K562 (cell line): ENCODE data around the gene SLC37A3. TPM values are rescaled to one million over a fixed set of nuclear protein-coding genes. Genes with fewer than 3 reads are reported as not detected.
A peak's percentile ranks its signal among the peaks of the same experiment; 100 is the strongest.

ENCODE experiments used
- AFF4 ChIP-seq: sonication (generic); formaldehyde crosslinking; IDR thresholded peaks from 2 replicates; pipeline ENCODE4 v1.8.0; 2023; ENCODE audit warnings: mild to moderate bottlenecking, missing genetic modification reagents
- BRF2 ChIP-seq: IDR thresholded peaks from 3 replicates; pipeline ENCODE4 v1.6.1; 2011; ENCODE audit warnings: borderline replicate concordance, mild to moderate bottlenecking; ENCODE audit not compliant: insufficient read length, insufficient read depth
- CREB1 ChIP-seq, 2 experiments: sonication (generic) in 1 of 2; formaldehyde crosslinking in 1 of 2; IDR thresholded peaks; 2 replicates each; pipeline versions ENCODE4 v1.6.1 to v1.8.0; 2012 to 2022; ENCODE audit warnings: inconsistent platforms in 1 of 2, mild to moderate bottlenecking in 1 of 2, missing genetic modification reagents in 1 of 2, moderate library complexity in 1 of 2
- ELK3 ChIP-seq: fragments of 450-650 bp; formaldehyde crosslinking; IDR thresholded peaks from 2 replicates; pipeline ENCODE4 v1.4.0; 2020; ENCODE audit warnings: mild to moderate bottlenecking
- GMEB1 ChIP-seq: fragments of 250-450 bp; sonication (Bioruptor Pico); IDR thresholded peaks from 2 replicates; pipeline ENCODE4 v1.4.0; 2020; ENCODE audit warnings: mild to moderate bottlenecking
- HNRNPUL1 ChIP-seq: fragments of 200-400 bp; formaldehyde crosslinking; IDR thresholded peaks from 2 replicates; pipeline ENCODE4 v1.6.1; 2017; ENCODE audit warnings: low read length
- KLF10 ChIP-seq: fragments of 250-450 bp; sonication (Bioruptor Pico); IDR thresholded peaks from 2 replicates; pipeline ENCODE4 v1.6.1; 2021; ENCODE audit warnings: matching md5 sums
- LCOR ChIP-seq: sonication (generic); formaldehyde crosslinking; IDR thresholded peaks from 2 replicates; pipeline ENCODE4 v1.8.0; 2022; ENCODE audit warnings: mild to moderate bottlenecking, missing genetic modification reagents
- NUFIP1 ChIP-seq: fragments of 450-650 bp; IDR thresholded peaks from 2 replicates; pipeline ENCODE4 v1.6.1; 2018; ENCODE audit not compliant: partially characterized antibody
- RBM14 ChIP-seq: fragments of 200-400 bp; formaldehyde crosslinking; IDR thresholded peaks from 2 replicates; pipeline ENCODE4 v1.6.1; 2018; ENCODE audit warnings: low read depth, mild to moderate bottlenecking, low read length, moderate library complexity, borderline replicate concordance; ENCODE audit not compliant: insufficient read depth
- RFX1 ChIP-seq: fragments of 450-650 bp; IDR thresholded peaks from 2 replicates; pipeline ENCODE4 v1.6.1; 2016; ENCODE audit warnings: mild to moderate bottlenecking, moderate library complexity
- TEAD4 ChIP-seq, 2 experiments: sonication (generic) in 1 of 2; formaldehyde crosslinking in 1 of 2; IDR thresholded peaks; 2 replicates each; pipeline versions ENCODE4 v1.6.1 to v1.8.0; 2012 to 2022; ENCODE audit warnings: borderline replicate concordance in 1 of 2, inconsistent platforms in 1 of 2, low read length in 1 of 2, mild to moderate bottlenecking in 1 of 2, missing genetic modification reagents in 1 of 2
- THRB ChIP-seq: fragments of 450-650 bp; formaldehyde crosslinking; conservative IDR thresholded peaks from 2 replicates; pipeline ENCODE4 v1.4.0; 2022; ENCODE audit warnings: mild to moderate bottlenecking, missing genetic modification characterization
- ZNF263 ChIP-seq: sonication (generic); formaldehyde crosslinking; IDR thresholded peaks from 2 replicates; pipeline ENCODE4 v1.8.0; 2022; ENCODE audit warnings: mild to moderate bottlenecking, missing genetic modification reagents, borderline replicate concordance
- ZNF395 ChIP-seq: fragments of 200-800 bp; sonication (Bioruptor generic); IDR thresholded peaks from 2 replicates; pipeline ENCODE4 v1.6.1; 2017; ENCODE audit warnings: missing genetic modification characterization, missing compliant biosample characterization
- ZNF780A ChIP-seq: fragments of 250-450 bp; sonication (Bioruptor Pico); IDR thresholded peaks from 2 replicates; pipeline ENCODE4 v1.5.0; 2021; ENCODE audit warnings: mild to moderate bottlenecking
- ZZZ3 ChIP-seq: fragments of 450-650 bp; IDR thresholded peaks from 2 replicates; pipeline ENCODE4 v1.6.1; 2016; ENCODE audit warnings: antibody characterized with exemption, mild to moderate bottlenecking, moderate library complexity
- polyA plus RNA-seq, 8 experiments: library from polyadenylated mRNA; depleted of rRNA in 4 of 8; stranded (reverse) in 5 of 8; unstranded in 3 of 8; fragments of >200 nt; fragmentation: Nextera tagmentation in 2 of 8; fragmentation: Illumina TruSeq in 1 of 8; extraction: Ambion mirVana in 2 of 8; extraction: Trizol in 1 of 8; gene quantifications; 2 replicates each; pipeline versions ENCODE4 v1.2.1 to v1.2.3, GENCODE V29; 2011 to 2014; ENCODE audit warnings: inconsistent platforms in 1 of 8, missing spikeins in 1 of 8
- total RNA-seq, 7 experiments: library from RNA; depleted of rRNA in 6 of 7; stranded (reverse); fragments of >200 nt in 6 of 7; fragmentation: Illumina TruSeq in 2 of 7; extraction: Trizol in 2 of 7; gene quantifications; 2 replicates each; pipeline versions ENCODE4 v1.2.1 to v1.2.3, GENCODE V29; 2011 to 2021; ENCODE audit warnings: low replicate concordance in 1 of 7

Gene SLC37A3
- total and polyA plus RNA-seq, 9 of the 15 experiments (the other 6 are each of a cell fraction or from before 2014, with no cell fraction given): 11.7 to 59.1 (median 26.8) TPM

- TF ChIP-seq ELK3 (no peak), NUFIP1 (no peak), AFF4 (CRISPR knock-in tag) (no peak), CREB1 (IDR thresholded peaks at IDR 0.05) (peak; percentile 43; the same call in 1 of the 2 replicates), CREB1 (CRISPR knock-in tag; IDR thresholded peaks at IDR 0.05) (no peak), ZZZ3 (no peak), GMEB1 (CRISPR knock-in tag) (no peak), KLF10 (CRISPR knock-in tag) (no peak), LCOR (CRISPR knock-in tag) (no peak), RFX1 (no peak), THRB (CRISPR knock-in tag) (no peak), ZNF780A (CRISPR knock-in tag) (no peak), HNRNPUL1 (no peak), RBM14 (no peak), ZNF395 (no peak), BRF2 (no peak), ZNF263 (CRISPR knock-in tag) (no peak), TEAD4 (IDR thresholded peaks at IDR 0.05; ENCODE audit: low read length) (peak; percentile 92), TEAD4 (CRISPR knock-in tag; IDR thresholded peaks at IDR 0.05; ENCODE audit: borderline replicate concordance) (no peak)
Observed at GRCh38 chr7:140391634-140392033, 6.7 kb downstream of the SLC37A3 start (continued).
